ENCODE data around the gene FBXL12. TPM values are rescaled to one million over a fixed set of nuclear protein-coding genes. Genes with fewer than 3 reads are reported as not detected.
"Not testable (repeated sequence)": the region's sequence is repeated elsewhere in the genome, so short reads cannot be mapped to it uniquely, and the experiment has no call there.

FBXL12 gene
- total RNA-seq, 2 experiments from 2014 or later = 38.7 to 44.4 TPM

- H2AFZ ChIP-seq (ENCODE audit: low read length) = no peak overlapping the region
- POLR2A ChIA-PET = interaction anchor here (0.6 kb wide), 1 partner anchor 206 kb away, joined by 7 read pairs; no protein-coding TSS in a partner anchor
- H3K79me2 ChIP-seq (ENCODE audit: insufficient read depth, low read depth, low read length) = no peaks in the 10 kb centered on the region
- no peak overlapping the region for H3K4me3 ChIP-seq (ENCODE audit: low read depth, low read length, poor library complexity, severe bottlenecking)
- intact Hi-C loops (cut with micrococcal nuclease; ENCODE audit: unreplicated experiment) = no loop called here
- H3K9me2 ChIP-seq (ENCODE audit: insufficient read depth, low read length) = no peaks in the 10 kb centered on the region
- H3K36me3 ChIP-seq (ENCODE audit: insufficient read depth, low read length) = no peaks in the 10 kb centered on the region
- no peak for TF ChIP-seq CTCF (conservative IDR thresholded peaks at IDR 0.05; ENCODE audit: low read length)
- H3K4me2 ChIP-seq (ENCODE audit: low read length) = no peak overlapping the region
- DNase-seq (ENCODE audit: low spot score) = no peak
- CTCF ChIA-PET (ENCODE audit: unreplicated experiment) = no interaction called here
- H4K20me1 ChIP-seq (ENCODE audit: insufficient read depth, low read length) = no peaks in the 10 kb centered on the region
- H3K4me1 ChIP-seq (ENCODE audit: insufficient read depth, low read length, poor library complexity, severe bottlenecking) = peaks cover 22% of the 10 kb centered on the region
- no peaks in the 10 kb centered on the region for H3K9me3 ChIP-seq (ENCODE audit: low read length)
- H3K27ac ChIP-seq (ENCODE audit: low read depth, low read length, poor library complexity, severe bottlenecking) = no peak overlapping the region
- no TSS peak for BruUV-seq (replicated peaks)
These were observed 29.8 kb downstream of the FBXL12 start for GRCh38 chr19:9789066-9789465.

- POLR2A ChIA-PET = interaction anchor here (0.6 kb wide), 2 partner anchors 112 to 205 kb away, joined by 3 to 7 read pairs; no protein-coding TSS in a partner anchor
- not testable (repeated sequence) for H3K27ac ChIP-seq (ENCODE audit: low read depth, low read length, poor library complexity, severe bottlenecking)
These were observed 30.3 kb downstream of the FBXL12 start for GRCh38 chr19:9788604-9789003.

GRCh38 chr19:9786819-9787218 lies 32.1 kb downstream of the FBXL12 start:
- H3K4me3 ChIP-seq (ENCODE audit: low read depth, low read length, poor library complexity, severe bottlenecking) = no peak overlapping the region
- intact Hi-C loops (cut with micrococcal nuclease; ENCODE audit: unreplicated experiment) = no loop called here
- TF ChIP-seq CTCF (conservative IDR thresholded peaks at IDR 0.05; ENCODE audit: low read length) = no peak
- TF ChIP-seq EZH2phosphoT487 (IDR thresholded peaks at IDR 0.05; ENCODE audit: borderline replicate concordance, low read depth, low read length) = no peak
- H4K20me1 ChIP-seq (ENCODE audit: insufficient read depth, low read length) = no peaks in the 10 kb centered on the region
- H3K36me3 ChIP-seq (ENCODE audit: insufficient read depth, low read length) = no peaks in the 10 kb centered on the region
- no peaks in the 10 kb centered on the region for H3K79me2 ChIP-seq (ENCODE audit: insufficient read depth, low read depth, low read length)
- CTCF ChIA-PET (ENCODE audit: unreplicated experiment) = no interaction called here
- no peaks in the 10 kb centered on the region for H3K9me2 ChIP-seq (ENCODE audit: insufficient read depth, low read length)
- peaks cover 25% of the 10 kb centered on the region for H3K4me1 ChIP-seq (ENCODE audit: insufficient read depth, low read length, poor library complexity, severe bottlenecking)
- BruUV-seq (replicated peaks) = no TSS peak
- no peak for DNase-seq (ENCODE audit: low spot score)
- POLR2A ChIA-PET = no interaction called here
- H2AFZ ChIP-seq (ENCODE audit: low read length) = no peak overlapping the region
- H3K27ac ChIP-seq (ENCODE audit: low read depth, low read length, poor library complexity, severe bottlenecking) = no peak overlapping the region
- no peaks in the 10 kb centered on the region for H3K9me3 ChIP-seq (ENCODE audit: low read length)
- peak overlapping the region; percentile 78; the same call in 1 of the 2 replicates for H3K4me2 ChIP-seq (ENCODE audit: low read length)

More at GRCh38 chr19:9788604-9789003, 30.3 kb downstream of the FBXL12 start:
- H3K4me3 ChIP-seq (ENCODE audit: low read depth, low read length, poor library complexity, severe bottlenecking); intact Hi-C loops (cut with micrococcal nuclease; ENCODE audit: unreplicated experiment); H3K9me2 ChIP-seq (ENCODE audit: insufficient read depth, low read length); BruUV-seq (replicated peaks); DNase-seq (ENCODE audit: low spot score); CTCF ChIA-PET (ENCODE audit: unreplicated experiment); H3K4me2 ChIP-seq (ENCODE audit: low read length); H3K36me3 ChIP-seq (ENCODE audit: insufficient read depth, low read length); H3K9me3 ChIP-seq (ENCODE audit: low read length); H4K20me1 ChIP-seq (ENCODE audit: insufficient read depth, low read length); H2AFZ ChIP-seq (ENCODE audit: low read length); H3K79me2 ChIP-seq (ENCODE audit: insufficient read depth, low read depth, low read length): not testable (repeated sequence)
- peaks cover 25% of the 10 kb centered on the region for H3K4me1 ChIP-seq (ENCODE audit: insufficient read depth, low read length, poor library complexity, severe bottlenecking)

Data from OCI-LY7 (cell line).